Endothelial cell of umbilical vein (primary cell): Measurements from ENCODE around the gene ASIC4. TPM values are rescaled to one million over a fixed set of nuclear protein-coding genes. Genes with fewer than 3 reads are reported as not detected.

Experiments used
- BruUV-seq: library from RNA; stranded (reverse); fragments of 400-500 nt; replicated peaks from 2 replicates; lab custom pipeline; 2021; lab: Mats Ljungman, UMichigan
- CTCF ChIA-PET: fragments of 300-600, 350-600 bp; sonication (Branson Sonifier 250); formaldehyde crosslinking; loops from one replicate; lab custom pipeline; 2021; ENCODE audit warnings: antibody characterized with exemption, inconsistent platforms; lab: Charles Lee
- POLR2A ChIA-PET: fragments of 300-600, 350-600 bp; sonication (Branson Sonifier 250); formaldehyde crosslinking; loops from one replicate; lab custom pipeline; 2021; ENCODE audit warnings: antibody characterized with exemption, inconsistent platforms; lab: Charles Lee
- DNase-seq: peaks from one replicate; pipeline ENCODE4 v3.0.0-alpha.2; 2011; ENCODE audit warnings: low read depth, low spot score
- FAIRE-seq: peaks from 2 replicates; lab custom pipeline; 2011; peaks lifted over from hg19 to GRCh38; lab: Jason Lieb, UNC
- H2AFZ ChIP-seq: 2 replicates; pipeline ENCODE4 v1.6.0; 2012; ENCODE audit warnings: low read depth, low read length, control low read depth, inconsistent platforms
- H3K27ac ChIP-seq: 2 replicates; pipeline ENCODE4 v1.5.1; 2011; ENCODE audit warnings: low read depth, mild to moderate bottlenecking, control low read depth, low read length, moderate library complexity; ENCODE audit not compliant: insufficient read depth
- H3K27me3 ChIP-seq, 2 experiments: 2 replicates each; pipeline versions ENCODE4 v1.6.0 to v1.6.1; 2011; ENCODE audit warnings: low read length in 2 of 2, mixed read lengths in 1 of 2; ENCODE audit not compliant: control insufficient read depth in 2 of 2, insufficient read depth in 2 of 2
- H3K36me3 ChIP-seq, 2 experiments: 2 replicates in 1 of 2; 3 replicates in 1 of 2; pipeline ENCODE4 v1.5.1; 2011; ENCODE audit warnings: low read length in 2 of 2, mild to moderate bottlenecking in 1 of 2, moderate library complexity in 1 of 2; ENCODE audit not compliant: control insufficient read depth in 2 of 2, insufficient read depth in 2 of 2; ENCODE audit errors: extremely low read depth in 1 of 2
- H3K4me1 ChIP-seq: 3 replicates; pipeline ENCODE4 v1.5.1; 2011; ENCODE audit warnings: mild to moderate bottlenecking, low read length; ENCODE audit not compliant: control insufficient read depth, insufficient read depth; ENCODE audit errors: extremely low read depth
- H3K4me2 ChIP-seq: 2 replicates; pipeline ENCODE4 v1.6.1; 2011; ENCODE audit warnings: low read length, control low read depth, mixed read lengths; ENCODE audit not compliant: insufficient read depth
- H3K4me3 ChIP-seq, 3 experiments: fragments of 200-600 bp in 1 of 3; sonication (generic), shearing (Covaris generic) in 1 of 3; replicated peaks in 1 of 3; 2 replicates each; pipeline ENCODE4 v1.5.1; 2011 to 2016; ENCODE audit warnings: control low read depth in 3 of 3, low read length in 3 of 3, mild to moderate bottlenecking in 2 of 3, inconsistent platforms in 1 of 3, low read depth in 1 of 3, moderate library complexity in 1 of 3; ENCODE audit not compliant: insufficient read depth in 1 of 3
- H3K79me2 ChIP-seq: 2 replicates; pipeline ENCODE4 v1.6.0; 2012; ENCODE audit warnings: low read length, inconsistent platforms; ENCODE audit not compliant: control insufficient read depth, insufficient read depth
- H3K9ac ChIP-seq: replicated peaks from 2 replicates; pipeline ENCODE3; 2011; ENCODE audit warnings: low read length, control low read depth; ENCODE audit not compliant: insufficient read depth; ENCODE audit errors: extremely low read depth
- H3K9me1 ChIP-seq: replicated peaks from 3 replicates; pipeline ENCODE4 v1.6.0; 2011; ENCODE audit warnings: mild to moderate bottlenecking, low read length; ENCODE audit not compliant: control insufficient read depth, insufficient read depth; ENCODE audit errors: extremely low read depth
- H3K9me3 ChIP-seq: replicated peaks from 2 replicates; pipeline ENCODE4 v1.5.1; 2012; ENCODE audit warnings: low read length, inconsistent platforms; ENCODE audit not compliant: control insufficient read depth, insufficient read depth
- H4K20me1 ChIP-seq: replicated peaks from 2 replicates; pipeline ENCODE3; 2011; ENCODE audit warnings: mild to moderate bottlenecking, low read length; ENCODE audit not compliant: control insufficient read depth, insufficient read depth; ENCODE audit errors: extremely low read depth
- FOS ChIP-seq: IDR thresholded peaks from 2 replicates; pipeline ENCODE4 v1.6.1; 2011; ENCODE audit warnings: mild to moderate bottlenecking, low read length, moderate library complexity, borderline replicate concordance; ENCODE audit not compliant: insufficient read depth
- JUN ChIP-seq: IDR thresholded peaks from 2 replicates; pipeline ENCODE4 v1.6.1; 2011; ENCODE audit warnings: borderline replicate concordance, low read depth; ENCODE audit not compliant: insufficient read length, insufficient read depth
- POLR2AphosphoS5 ChIP-seq: IDR thresholded peaks from 2 replicates; pipeline ENCODE4 v1.6.1; 2012; ENCODE audit warnings: low read depth, mild to moderate bottlenecking, control low read depth, low read length, moderate library complexity; ENCODE audit not compliant: insufficient read depth
- dilution Hi-C: fragments of 300-500 bp; cut with MboI; formaldehyde crosslinking; loops from one replicate; pipeline ENCODE4 v1.15.0; 2019; ENCODE audit warnings: low sequenced_read_pairs; ENCODE audit not compliant: extremely low pct_ligation_motif_present
- intact Hi-C: fragments of 100-400 bp; cut with micrococcal nuclease; formaldehyde crosslinking; loops from one replicate; pipeline ENCODE4 v1.10.0; 2022
- polyA plus RNA-seq, 4 experiments: library from polyadenylated mRNA; depleted of rRNA in 3 of 4; stranded (reverse) in 3 of 4; unstranded in 1 of 4; fragments of >200 nt; gene quantifications; 2 replicates each; pipeline versions ENCODE4 v1.2.1 to v1.2.3, GENCODE V29; 2011 to 2012; ENCODE audit warnings: missing spikeins in 1 of 4
- total RNA-seq: library from RNA; stranded (reverse); gene quantifications from 2 replicates; pipeline ENCODE4 v1.2.3, GENCODE V29; 2021
- TF ChIP-seq, protein P1 (sequence below), 2 donors: IDR thresholded peaks; 1 replicate in 1 of 2; 2 replicates in 1 of 2; pipeline ENCODE4 v1.5.1; 2011; ENCODE audit warnings: low read length in 2 of 2, mild to moderate bottlenecking in 2 of 2, moderate library complexity in 2 of 2, control low read depth in 1 of 2, inconsistent platforms in 1 of 2, low read depth in 1 of 2; ENCODE audit not compliant: insufficient read depth in 1 of 2; ENCODE audit errors: extremely low read depth in 1 of 2

The ASIC4 gene
- total and polyA plus RNA-seq, 2 donors (not counting 3 experiments of a cell fraction or from before 2014, with no cell fraction given) = not detected

DNA sequence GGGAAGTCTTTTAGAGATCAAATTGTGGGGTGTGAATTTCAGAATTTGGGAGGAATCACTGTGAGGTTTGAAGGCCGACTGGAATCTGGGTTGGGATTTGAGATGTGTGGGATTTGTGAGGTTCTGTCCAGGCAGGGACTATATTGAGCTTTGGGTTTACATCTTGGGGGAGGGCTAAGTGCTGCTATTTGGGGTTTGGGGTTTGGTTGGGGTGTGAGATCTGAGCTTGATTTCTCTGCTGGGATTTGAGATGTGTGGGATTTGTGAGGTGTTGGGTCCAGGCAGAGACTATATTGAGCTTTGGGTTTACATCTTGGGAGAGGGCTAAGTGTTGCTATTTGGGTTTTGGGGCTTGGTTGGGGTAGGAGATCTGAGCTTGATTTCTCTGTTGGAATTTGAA, 14.7 kb upstream of the ASIC4 start:
- dilution Hi-C loops = no loop called here
- Histone ChIP-seq H3K79me2 (no peaks in the 10 kb centered on the region), H3K9me3 (no peaks in the 10 kb centered on the region), H3K27me3 (peaks cover 24 to 29% of the 10 kb centered on the region in 2 experiments), H3K4me3 (peak overlapping the region in 2 of 3 experiments; percentile 76 to 87), H3K9me1 (no peaks in the 10 kb centered on the region), H3K9ac (peak overlapping the region; percentile 97), H3K4me1 (peaks cover 12% of the 10 kb centered on the region), H3K27ac (no peak overlapping the region), H3K36me3 (peaks cover 0 to 13% of the 10 kb centered on the region in 2 experiments), H4K20me1 (no peaks in the 10 kb centered on the region), H3K4me2 (peak overlapping the region; percentile 82), H2AFZ (no peak overlapping the region)
- DNase-seq = no peak
- BruUV-seq = no TSS peak
- intact Hi-C loops = no loop called here
- no peak for TF ChIP-seq JUN
- POLR2A ChIA-PET = interaction anchor here (2.6 kb wide), 1 partner anchor 10 kb away, joined by 20 read pairs; no protein-coding TSS in a partner anchor
- CTCF ChIA-PET = interaction anchor here (1.7 to 19.9 kb wide), 4 partner anchors 9 to 111 kb away, joined by 6 to 731 read pairs (median 82); partner anchors contain the start of genes CHPF, DNPEP and TMEM198
- peak; percentile 12 for FAIRE-seq

DNA sequence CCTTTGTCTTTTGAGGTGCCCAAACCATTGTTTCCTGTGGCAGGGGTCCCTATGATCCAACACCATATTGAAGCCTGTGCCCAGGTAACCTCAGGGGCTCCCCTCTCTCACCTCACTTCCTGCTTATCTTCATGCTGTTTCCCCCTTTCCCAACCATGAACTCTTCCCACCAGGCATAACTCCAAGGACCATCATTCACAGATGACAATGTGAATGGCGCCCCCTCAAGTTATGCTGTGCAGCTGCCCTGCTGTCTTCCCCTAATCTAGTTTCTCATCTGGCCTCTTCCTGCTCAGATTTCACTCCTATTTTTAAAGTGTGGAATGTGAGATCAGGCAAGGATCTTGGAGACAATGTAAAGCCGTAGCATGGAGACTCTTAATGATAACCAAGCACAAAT, 14.1 kb upstream of the ASIC4 start:
- no peak overlapping the region for H2AFZ ChIP-seq
- H4K20me1 ChIP-seq = no peaks in the 10 kb centered on the region
- FAIRE-seq = no peak
- no peak overlapping the region for H3K4me2 ChIP-seq
- H3K9me1 ChIP-seq = no peaks in the 10 kb centered on the region
- no peaks in the 10 kb centered on the region for H3K9me3 ChIP-seq
- peaks cover 19 to 25% of the 10 kb centered on the region in 2 experiments for H3K27me3 ChIP-seq
- dilution Hi-C loops = no loop called here
- intact Hi-C loops = no loop called here
- peaks cover 12% of the 10 kb centered on the region for H3K4me1 ChIP-seq
- H3K27ac ChIP-seq = no peak overlapping the region
- H3K9ac ChIP-seq = no peak overlapping the region
- ChIA-PET POLR2A (interaction anchor here (2.6 kb wide), 1 partner anchor 10 kb away, joined by 20 read pairs; no protein-coding TSS in a partner anchor), CTCF (interaction anchor here (1.0 to 19.9 kb wide), 3 partner anchors 8 to 29 kb away, joined by 4 to 731 read pairs (median 151); no protein-coding TSS in a partner anchor)
- H3K4me3 ChIP-seq = no peak overlapping the region
- no peaks in the 10 kb centered on the region for H3K79me2 ChIP-seq
- BruUV-seq = no TSS peak
- no peak for TF ChIP-seq POLR2AphosphoS5
- no peak for TF ChIP-seq FOS
- TF ChIP-seq, protein P1, sequence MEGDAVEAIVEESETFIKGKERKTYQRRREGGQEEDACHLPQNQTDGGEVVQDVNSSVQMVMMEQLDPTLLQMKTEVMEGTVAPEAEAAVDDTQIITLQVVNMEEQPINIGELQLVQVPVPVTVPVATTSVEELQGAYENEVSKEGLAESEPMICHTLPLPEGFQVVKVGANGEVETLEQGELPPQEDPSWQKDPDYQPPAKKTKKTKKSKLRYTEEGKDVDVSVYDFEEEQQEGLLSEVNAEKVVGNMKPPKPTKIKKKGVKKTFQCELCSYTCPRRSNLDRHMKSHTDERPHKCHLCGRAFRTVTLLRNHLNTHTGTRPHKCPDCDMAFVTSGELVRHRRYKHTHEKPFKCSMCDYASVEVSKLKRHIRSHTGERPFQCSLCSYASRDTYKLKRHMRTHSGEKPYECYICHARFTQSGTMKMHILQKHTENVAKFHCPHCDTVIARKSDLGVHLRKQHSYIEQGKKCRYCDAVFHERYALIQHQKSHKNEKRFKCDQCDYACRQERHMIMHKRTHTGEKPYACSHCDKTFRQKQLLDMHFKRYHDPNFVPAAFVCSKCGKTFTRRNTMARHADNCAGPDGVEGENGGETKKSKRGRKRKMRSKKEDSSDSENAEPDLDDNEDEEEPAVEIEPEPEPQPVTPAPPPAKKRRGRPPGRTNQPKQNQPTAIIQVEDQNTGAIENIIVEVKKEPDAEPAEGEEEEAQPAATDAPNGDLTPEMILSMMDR (IDR thresholded peaks at IDR 0.05; ENCODE audit: extremely low read depth in 1 of 2, insufficient read depth in 1 of 2, low read depth in 1 of 2, low read length in 2 of 2) = peak; percentile 12 to 17
- DNase-seq = no peak
- peaks cover 0 to 16% of the 10 kb centered on the region in 2 experiments for H3K36me3 ChIP-seq
